Measurements from ENCODE around the gene CPVL.

Gene CPVL

DNA sequence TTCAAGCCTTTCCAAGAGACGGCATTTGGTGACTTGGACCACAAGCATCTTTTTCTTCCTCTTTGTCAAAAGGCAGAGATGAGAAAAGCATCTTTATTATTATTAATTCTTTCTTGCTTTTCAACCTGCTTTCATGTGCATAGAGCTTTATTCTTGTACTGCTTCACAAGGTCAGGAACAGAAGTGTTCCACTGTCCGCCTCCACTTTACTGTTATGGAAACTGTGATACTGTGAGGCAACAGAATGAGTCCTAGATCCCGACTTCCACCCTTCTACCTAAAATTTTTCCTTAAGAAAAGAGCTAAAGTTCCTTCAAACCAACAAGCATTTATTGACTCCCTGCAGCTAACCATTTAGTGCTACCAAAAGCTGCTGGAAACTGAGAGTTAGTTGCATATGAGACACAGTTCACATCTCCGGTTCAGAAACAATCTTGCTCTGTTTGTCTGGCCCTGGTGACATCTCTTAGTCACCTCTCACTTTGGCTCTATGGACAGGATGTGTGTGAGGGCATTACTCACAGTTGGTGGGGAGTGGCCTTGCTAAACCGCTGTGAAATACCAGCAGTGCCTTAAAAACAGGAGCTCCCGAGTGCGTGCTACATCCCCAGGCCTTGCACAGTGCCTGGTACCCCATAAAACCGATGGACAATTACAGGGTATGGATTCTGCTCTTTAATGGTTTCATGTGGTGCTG, 111.1 kb downstream of the CPVL start:
- no peak overlapping the region for H3K4me3 ChIP-seq (ENCODE audit: low read depth, low read length)
- TF ChIP-seq, protein P1, sequence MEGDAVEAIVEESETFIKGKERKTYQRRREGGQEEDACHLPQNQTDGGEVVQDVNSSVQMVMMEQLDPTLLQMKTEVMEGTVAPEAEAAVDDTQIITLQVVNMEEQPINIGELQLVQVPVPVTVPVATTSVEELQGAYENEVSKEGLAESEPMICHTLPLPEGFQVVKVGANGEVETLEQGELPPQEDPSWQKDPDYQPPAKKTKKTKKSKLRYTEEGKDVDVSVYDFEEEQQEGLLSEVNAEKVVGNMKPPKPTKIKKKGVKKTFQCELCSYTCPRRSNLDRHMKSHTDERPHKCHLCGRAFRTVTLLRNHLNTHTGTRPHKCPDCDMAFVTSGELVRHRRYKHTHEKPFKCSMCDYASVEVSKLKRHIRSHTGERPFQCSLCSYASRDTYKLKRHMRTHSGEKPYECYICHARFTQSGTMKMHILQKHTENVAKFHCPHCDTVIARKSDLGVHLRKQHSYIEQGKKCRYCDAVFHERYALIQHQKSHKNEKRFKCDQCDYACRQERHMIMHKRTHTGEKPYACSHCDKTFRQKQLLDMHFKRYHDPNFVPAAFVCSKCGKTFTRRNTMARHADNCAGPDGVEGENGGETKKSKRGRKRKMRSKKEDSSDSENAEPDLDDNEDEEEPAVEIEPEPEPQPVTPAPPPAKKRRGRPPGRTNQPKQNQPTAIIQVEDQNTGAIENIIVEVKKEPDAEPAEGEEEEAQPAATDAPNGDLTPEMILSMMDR (IDR thresholded peaks at IDR 0.05; ENCODE audit: low read depth, low read length), result no peak

DNA sequence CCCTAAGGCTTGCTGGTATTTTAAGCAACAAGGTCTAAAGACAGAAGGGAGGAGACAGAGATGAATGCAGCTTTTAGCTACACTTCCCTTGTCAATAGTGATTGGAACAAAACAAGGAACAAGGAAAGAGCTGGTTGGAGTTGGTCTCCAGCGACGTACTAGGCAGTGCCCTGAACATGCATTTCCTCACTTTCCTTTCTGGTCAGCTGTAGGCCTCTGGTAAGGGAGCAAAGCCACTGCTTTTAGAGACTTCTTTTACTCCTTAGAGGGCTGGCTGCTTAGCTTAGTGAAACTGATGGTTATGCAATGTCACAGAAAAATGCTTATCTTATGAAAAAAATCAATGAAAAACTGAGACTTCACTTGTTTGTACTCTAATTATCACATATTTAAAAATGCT, 112.8 kb downstream of the CPVL start:
- no peak overlapping the region for H3K4me3 ChIP-seq (ENCODE audit: low read depth, low read length)
- TF ChIP-seq, protein P1 (IDR thresholded peaks at IDR 0.05; ENCODE audit: low read depth, low read length), result no peak

DNA sequence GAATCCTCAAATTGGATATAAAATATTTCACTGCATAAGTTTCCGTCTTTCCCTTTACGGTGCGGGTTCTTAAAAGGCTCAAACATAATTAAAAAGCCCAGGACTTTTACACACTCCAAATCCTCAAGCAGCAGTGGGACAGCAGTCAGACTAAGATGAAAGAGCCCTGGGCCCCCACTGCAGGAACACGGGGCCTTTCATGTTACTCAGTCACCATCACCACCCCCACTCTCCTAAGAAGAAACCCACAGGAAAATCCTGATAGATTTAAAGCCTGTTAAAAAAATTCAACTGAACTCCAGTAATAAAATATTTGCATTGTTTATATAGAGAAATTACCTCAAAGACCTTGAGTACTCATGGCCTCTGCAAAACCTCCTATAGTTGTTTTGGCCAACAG, 114.2 kb downstream of the CPVL start:
- H3K4me3 ChIP-seq (ENCODE audit: low read depth, low read length), result no peak overlapping the region
- TF ChIP-seq, protein P1 (IDR thresholded peaks at IDR 0.05; ENCODE audit: low read depth, low read length), result no peak

DNA sequence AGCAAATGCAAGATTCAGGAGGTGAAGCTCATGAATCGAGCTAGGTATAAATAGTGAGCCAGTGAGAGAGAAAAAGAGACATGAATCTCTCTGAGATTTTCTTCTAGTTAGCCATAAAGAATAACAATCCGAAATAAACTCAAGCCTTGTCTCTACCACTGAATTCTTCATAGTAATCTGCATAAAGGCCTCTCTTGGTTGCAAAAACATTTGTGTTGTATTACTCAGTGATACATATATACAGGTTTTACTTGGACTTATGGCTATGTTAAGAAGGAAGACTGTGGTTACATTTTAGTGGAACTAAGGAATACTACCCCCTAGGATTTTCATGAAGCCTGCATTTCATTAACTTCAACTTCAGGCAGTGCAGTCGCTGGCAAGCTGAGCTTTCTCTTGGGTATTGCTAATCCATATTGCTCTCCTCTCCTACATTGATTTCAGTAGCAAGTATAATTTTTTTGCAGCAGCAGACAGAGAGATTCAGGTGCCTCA, 115.5 kb downstream of the CPVL start:
- TF ChIP-seq, protein P1 (IDR thresholded peaks at IDR 0.05; ENCODE audit: low read depth, low read length), result no peak
- no peak overlapping the region for H3K4me3 ChIP-seq (ENCODE audit: low read depth, low read length)

DNA sequence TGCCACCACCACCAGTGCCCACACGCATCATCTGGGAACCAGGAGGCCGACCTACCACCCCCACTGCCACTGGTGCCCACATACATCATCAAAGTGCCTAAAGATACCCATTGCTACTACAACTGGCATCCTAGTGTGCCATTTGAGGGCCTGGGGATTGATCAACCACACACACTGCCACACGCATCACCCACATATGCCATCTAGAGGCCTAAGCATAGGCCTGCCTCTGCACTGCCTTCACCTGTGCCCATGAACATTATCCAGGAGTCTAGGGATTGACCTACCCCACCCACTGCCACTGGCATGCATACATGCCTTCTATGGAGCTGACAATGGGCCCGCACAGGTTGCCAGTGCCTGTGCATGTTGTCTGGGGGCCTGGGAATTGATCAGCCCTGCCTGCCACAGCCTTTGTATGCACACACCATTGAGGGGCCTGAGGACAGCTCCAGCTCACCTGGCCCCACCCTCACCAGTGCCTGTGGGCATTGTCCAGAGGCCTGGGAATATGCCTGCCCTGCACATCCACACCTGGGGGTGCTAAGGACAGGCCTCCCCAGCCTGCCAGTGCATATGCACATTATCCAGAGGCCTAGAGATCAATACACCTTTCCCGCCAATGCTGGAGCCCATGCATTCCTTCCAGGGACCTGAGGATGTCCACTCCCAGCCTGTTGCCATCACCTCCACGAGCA, 123.9 kb downstream of the CPVL start:
- TF ChIP-seq, protein P1 (IDR thresholded peaks at IDR 0.05; ENCODE audit: low read depth, low read length), result no peak
- no peak overlapping the region for H3K4me3 ChIP-seq (ENCODE audit: low read depth, low read length)

DNA sequence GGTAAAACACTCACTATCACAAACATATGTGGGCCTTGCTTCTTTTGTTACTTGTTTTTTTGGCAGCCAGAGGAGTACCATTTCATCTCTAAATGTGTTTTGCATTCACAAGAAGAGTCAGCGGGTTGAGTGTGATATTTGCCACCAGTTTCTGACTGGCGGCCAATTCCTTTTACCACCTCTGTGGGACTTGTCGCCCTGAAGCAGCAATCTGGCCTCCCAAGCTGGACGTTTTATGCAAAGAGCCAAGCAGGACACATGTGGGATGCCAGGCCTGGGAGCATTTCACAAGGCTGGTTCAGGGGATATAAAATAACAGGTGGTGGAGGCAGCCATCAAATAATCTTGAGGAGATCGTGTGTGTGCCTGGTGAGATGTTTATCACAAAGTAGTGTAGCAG, 126.4 kb downstream of the CPVL start:
- TF ChIP-seq, protein P1 (IDR thresholded peaks at IDR 0.05; ENCODE audit: low read depth, low read length), result no peak
- H3K4me3 ChIP-seq (ENCODE audit: low read depth, low read length), result no peak overlapping the region

DNA sequence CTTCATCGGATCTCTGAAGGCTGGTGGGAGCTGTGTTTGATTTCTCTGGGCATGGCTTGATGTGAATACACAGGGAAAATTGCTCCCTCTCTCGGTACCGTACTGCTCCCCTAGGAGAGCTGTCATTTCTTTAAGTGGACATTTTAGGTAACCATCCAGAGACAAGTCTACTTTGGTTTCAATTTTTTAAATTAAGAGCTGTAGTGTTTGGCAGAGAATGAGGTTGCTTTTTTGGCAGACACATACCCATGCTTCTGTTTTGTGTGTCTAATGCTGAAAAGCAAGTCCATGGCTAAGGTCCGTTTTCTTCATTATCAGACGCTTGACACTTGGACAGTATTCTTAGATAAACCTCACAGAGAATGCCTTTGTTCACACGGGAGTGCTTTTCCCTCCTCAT, 127.0 kb downstream of the CPVL start:
- TF ChIP-seq, protein P1 (IDR thresholded peaks at IDR 0.05; ENCODE audit: low read depth, low read length), result no peak
- H3K4me3 ChIP-seq (ENCODE audit: low read depth, low read length), result no peak overlapping the region
